Measurements from ENCODE around the gene ATXN7L2.

ATXN7L2 gene

GRCh38 chr1:109527846-109528695 lies 44.4 kb downstream of the ATXN7L2 start:
- DNase-seq, result no peak

GRCh38 chr1:109528712-109529111 lies 45.0 kb downstream of the ATXN7L2 start:
- no peak for DNase-seq

- DNase-seq, result peak; percentile 19
These were observed 46.3 kb downstream of the ATXN7L2 start for GRCh38 chr1:109529881-109530456.

- peak; percentile 34 for DNase-seq
These were observed 46.9 kb downstream of the ATXN7L2 start for GRCh38 chr1:109530457-109531087.

GRCh38 chr1:109531380-109531779 lies 47.7 kb downstream of the ATXN7L2 start:
- DNase-seq, result no peak

GRCh38 chr1:109531826-109532364 lies 48.2 kb downstream of the ATXN7L2 start:
- no peak for DNase-seq

GRCh38 chr1:109532365-109533136 lies 48.8 kb downstream of the ATXN7L2 start:
- DNase-seq, result peak; percentile 77

- no peak for DNase-seq
These were observed 50.7 kb downstream of the ATXN7L2 start for GRCh38 chr1:109534307-109534858.

GRCh38 chr1:109535481-109535880 lies 51.8 kb downstream of the ATXN7L2 start:
- DNase-seq, result no peak

GRCh38 chr1:109535971-109536491 lies 52.3 kb downstream of the ATXN7L2 start:
- peak; percentile 82 for DNase-seq

- DNase-seq, result no peak
These were observed 53.9 kb downstream of the ATXN7L2 start for GRCh38 chr1:109537450-109538178.

- DNase-seq, result no peak
These were observed 55.3 kb downstream of the ATXN7L2 start for GRCh38 chr1:109538827-109539555.

GRCh38 chr1:109539676-109540075 lies 56.0 kb downstream of the ATXN7L2 start, which contains the start of gene GPR61:
TSS of gene GPR61 (plus strand) at chr1:109539872. CDS start at chr1:109543023, 3,151 bp downstream.
- no peak for DNase-seq

- no peak for DNase-seq
These were observed 57.4 kb downstream of the ATXN7L2 start for GRCh38 chr1:109541102-109541501.
